Adrenal gland (tissue), 5 donors: ENCODE results near the gene TSPAN16.

ENCODE experiments used
- CTCF ChIP-seq, 6 experiments: fragments of 450-650 bp in 4 of 6; fragments of 200-600 bp in 2 of 6; sonication (generic) in 1 of 6; IDR thresholded peaks; 1 replicate in 5 of 6; 2 replicates in 1 of 6; pipeline versions ENCODE4 v1.5.1 to v1.8.0; 2016 to 2021; ENCODE audit warnings: antibody characterized with exemption in 6 of 6, mild to moderate bottlenecking in 2 of 6, moderate library complexity in 1 of 6
- POLR2A ChIP-seq, 2 donors: fragments of 450-650 bp; IDR thresholded peaks; one replicate each; pipeline ENCODE4 v1.6.1; 2017; ENCODE audit warnings: antibody characterized with exemption in 2 of 2, mild to moderate bottlenecking in 2 of 2, moderate library complexity in 1 of 2
- donor health status: DM: no; HTN: no; CAD: no.

GRCh38 chr19:11295180-11295579, 780 bp upstream of the TSPAN16 start:
- TF ChIP-seq CTCF (IDR thresholded peaks at IDR 0.05) (no peak), POLR2A (IDR thresholded peaks at IDR 0.05) (no peak)
